WTC11 (cell line): ENCODE data around the gene TXNDC5. TPM values are rescaled to one million over a fixed set of nuclear protein-coding genes. Genes with fewer than 3 reads are reported as not detected.

ENCODE experiments used
- ATAC-seq: fragments of 200-7000 bp; cut with Tn5 transposase; 2 replicates; pipeline ENCODE4 v1.10.0; 2021; ENCODE audit warnings: mild to moderate bottlenecking, moderate library complexity
- CTCF ChIA-PET: fragments of 300-600 bp; sonication (Branson Sonifier 250); formaldehyde crosslinking; loops from one replicate; lab custom pipeline; 2021; ENCODE audit warnings: antibody characterized with exemption; lab: Charles Lee
- POLR2A ChIA-PET: fragments of 350-600 bp; sonication (Branson Sonifier 250); formaldehyde crosslinking; loops from one replicate; lab custom pipeline; 2021; ENCODE audit warnings: antibody characterized with exemption; lab: Charles Lee
- DNase-seq: peaks from one replicate; pipeline ENCODE4 v3.0.0; 2021; ENCODE audit warnings: low spot score
- H3K27ac Mint-ChIP-seq: 2 replicates; pipeline ENCODE4 v1.8.0; 2021; ENCODE audit warnings: mixed read lengths
- H3K27me3 Mint-ChIP-seq: 2 replicates; pipeline ENCODE4 v1.8.0; 2021; ENCODE audit warnings: low read depth, mild to moderate bottlenecking, moderate library complexity, mixed read lengths
- H3K36me3 Mint-ChIP-seq: 2 replicates; pipeline ENCODE4 v1.8.0; 2021; ENCODE audit warnings: mixed read lengths
- H3K4me1 Mint-ChIP-seq: 2 replicates; pipeline ENCODE4 v1.8.0; 2022; ENCODE audit warnings: mixed read lengths
- H3K4me3 Mint-ChIP-seq: 2 replicates; pipeline ENCODE4 v1.8.0; 2021; ENCODE audit warnings: mild to moderate bottlenecking, moderate library complexity, mixed read lengths
- H3K9me3 Mint-ChIP-seq: 2 replicates; pipeline ENCODE4 v1.8.0; 2021; ENCODE audit warnings: mixed read lengths
- AFF4 ChIP-seq: sonication (generic); formaldehyde crosslinking; IDR thresholded peaks from 2 replicates; pipeline ENCODE4 v1.8.1; 2023; ENCODE audit warnings: mild to moderate bottlenecking, missing genetic modification reagents, borderline replicate concordance
- CREB1 ChIP-seq: sonication (generic); formaldehyde crosslinking; IDR thresholded peaks from 2 replicates; pipeline ENCODE4 v1.8.0; 2023; ENCODE audit warnings: mild to moderate bottlenecking, missing genetic modification reagents
- E2F5 ChIP-seq: sonication (generic); formaldehyde crosslinking; IDR thresholded peaks from 2 replicates; pipeline ENCODE4 v1.8.1; 2022; ENCODE audit warnings: mild to moderate bottlenecking, moderate library complexity, missing genetic modification reagents
- ETV6 ChIP-seq: sonication (generic); formaldehyde crosslinking; IDR thresholded peaks from 2 replicates; pipeline ENCODE4 v1.8.1; 2022; ENCODE audit warnings: mild to moderate bottlenecking, missing genetic modification reagents
- FOXP1 ChIP-seq: sonication (generic); formaldehyde crosslinking; IDR thresholded peaks from 2 replicates; pipeline ENCODE4 v1.8.0; 2022; ENCODE audit warnings: missing genetic modification reagents, mild to moderate bottlenecking, moderate library complexity, borderline replicate concordance
- GTF2I ChIP-seq: fragments of 250-450 bp; sonication (Bioruptor Pico); conservative IDR thresholded peaks from 2 replicates; pipeline ENCODE4 v1.4.0; 2021; ENCODE audit warnings: mild to moderate bottlenecking
- HMGA2 ChIP-seq: fragments of 250-450 bp; sonication (Bioruptor Pico); IDR thresholded peaks from 2 replicates; pipeline ENCODE4 v1.4.0; 2021; ENCODE audit warnings: mild to moderate bottlenecking, moderate library complexity
- MAX ChIP-seq: sonication (generic); formaldehyde crosslinking; IDR thresholded peaks from 2 replicates; pipeline ENCODE4 v1.8.0; 2022; ENCODE audit warnings: mild to moderate bottlenecking, missing genetic modification reagents
- NFATC4 ChIP-seq: fragments of 250-450 bp; sonication (Bioruptor Pico); IDR thresholded peaks from 2 replicates; pipeline ENCODE4 v1.9.0; 2021; ENCODE audit warnings: mild to moderate bottlenecking
- NR1H2 ChIP-seq: sonication (generic); formaldehyde crosslinking; IDR thresholded peaks from 2 replicates; pipeline ENCODE4 v1.9.0; 2021; ENCODE audit warnings: mild to moderate bottlenecking, moderate library complexity, missing genetic modification reagents
- PRDM15 ChIP-seq: sonication (generic); formaldehyde crosslinking; IDR thresholded peaks from 2 replicates; pipeline ENCODE4 v1.8.0; 2022; ENCODE audit warnings: missing genetic modification reagents
- SMAD4 ChIP-seq: sonication (generic); formaldehyde crosslinking; IDR thresholded peaks from 2 replicates; pipeline ENCODE4 v1.8.0; 2022; ENCODE audit warnings: mild to moderate bottlenecking, missing genetic modification reagents
- SP1 ChIP-seq: sonication (generic); formaldehyde crosslinking; conservative IDR thresholded peaks from 2 replicates; pipeline ENCODE4 v1.8.1; 2022; ENCODE audit warnings: missing genetic modification reagents
- TEAD1 ChIP-seq: sonication (generic); formaldehyde crosslinking; IDR thresholded peaks from 2 replicates; pipeline ENCODE4 v1.8.0; 2022; ENCODE audit warnings: mild to moderate bottlenecking, missing genetic modification reagents
- TEAD4 ChIP-seq: sonication (generic); formaldehyde crosslinking; IDR thresholded peaks from 2 replicates; pipeline ENCODE4 v1.8.0; 2022; ENCODE audit warnings: mild to moderate bottlenecking, missing genetic modification reagents
- ZNF219 ChIP-seq: sonication (generic); formaldehyde crosslinking; IDR thresholded peaks from 2 replicates; pipeline ENCODE4 v1.8.0; 2023; ENCODE audit warnings: missing genetic modification reagents, mild to moderate bottlenecking, borderline replicate concordance
- ZSCAN18 ChIP-seq: fragments of 250-450 bp; sonication (Bioruptor Pico); IDR thresholded peaks from 2 replicates; pipeline ENCODE4 v2.1.2; 2022; ENCODE audit warnings: mild to moderate bottlenecking, moderate library complexity
- total RNA-seq: library from RNA; stranded (reverse); gene quantifications from 3 replicates; pipeline ENCODE4 v1.2.3, GENCODE V29; 2021
- TF ChIP-seq, protein P1 (sequence below): sonication (generic); formaldehyde crosslinking; IDR thresholded peaks from 2 replicates; pipeline ENCODE4 v1.8.1; 2023; ENCODE audit warnings: mild to moderate bottlenecking, moderate library complexity, missing genetic modification reagents
- TF ChIP-seq, protein P2 (sequence below): fragments of 250-450 bp; sonication (Bioruptor Pico); conservative IDR thresholded peaks from 2 replicates; pipeline ENCODE4 v1.9.0; 2021; ENCODE audit warnings: mild to moderate bottlenecking
- TF ChIP-seq, protein P3 (sequence below): fragments of 250-450 bp; sonication (Bioruptor Pico); IDR thresholded peaks from 2 replicates; pipeline ENCODE4 v1.9.0; 2021; ENCODE audit warnings: mild to moderate bottlenecking

The TXNDC5 gene
- total RNA-seq, 1 experiment from 2014 or later = 141 TPM

DNA sequence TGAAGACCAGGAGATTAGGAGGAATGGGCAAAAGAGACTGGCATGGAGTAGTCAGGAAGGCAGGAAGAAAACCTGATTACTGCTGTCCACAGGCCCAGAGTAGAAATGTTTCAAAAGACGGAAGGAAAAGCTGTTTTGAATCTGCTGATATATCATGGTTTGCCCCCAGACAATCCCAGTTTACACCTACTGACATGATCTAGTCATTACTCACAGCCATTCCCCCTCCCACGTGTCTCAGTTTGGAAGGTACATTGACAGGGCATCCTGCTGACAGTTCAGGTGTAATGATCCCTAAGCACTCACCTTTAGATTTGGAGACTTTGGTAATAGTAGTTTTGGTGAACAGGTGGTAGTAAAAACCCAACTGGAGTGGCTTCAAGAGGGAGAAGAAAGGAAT, 9.8 kb upstream of the TXNDC5 start:
- Mint-ChIP-seq H3K4me3 (no peak overlapping the region), H3K27ac (no peak overlapping the region), H3K27me3 (no peaks in the 10 kb centered on the region), H3K4me1 (no peaks in the 10 kb centered on the region), H3K9me3 (peaks cover 15% of the 10 kb centered on the region), H3K36me3 (peaks cover 10% of the 10 kb centered on the region)
- TF ChIP-seq, protein P1, sequence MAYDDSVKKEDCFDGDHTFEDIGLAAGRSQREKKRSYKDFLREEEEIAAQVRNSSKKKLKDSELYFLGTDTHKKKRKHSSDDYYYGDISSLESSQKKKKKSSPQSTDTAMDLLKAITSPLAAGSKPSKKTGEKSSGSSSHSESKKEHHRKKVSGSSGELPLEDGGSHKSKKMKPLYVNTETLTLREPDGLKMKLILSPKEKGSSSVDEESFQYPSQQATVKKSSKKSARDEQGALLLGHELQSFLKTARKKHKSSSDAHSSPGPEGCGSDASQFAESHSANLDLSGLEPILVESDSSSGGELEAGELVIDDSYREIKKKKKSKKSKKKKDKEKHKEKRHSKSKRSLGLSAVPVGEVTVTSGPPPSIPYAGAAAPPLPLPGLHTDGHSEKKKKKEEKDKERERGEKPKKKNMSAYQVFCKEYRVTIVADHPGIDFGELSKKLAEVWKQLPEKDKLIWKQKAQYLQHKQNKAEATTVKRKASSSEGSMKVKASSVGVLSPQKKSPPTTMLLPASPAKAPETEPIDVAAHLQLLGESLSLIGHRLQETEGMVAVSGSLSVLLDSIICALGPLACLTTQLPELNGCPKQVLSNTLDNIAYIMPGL = no peak
- no peak for TF ChIP-seq NFATC4 (CRISPR knock-in tag)
- TF ChIP-seq, protein P2, sequence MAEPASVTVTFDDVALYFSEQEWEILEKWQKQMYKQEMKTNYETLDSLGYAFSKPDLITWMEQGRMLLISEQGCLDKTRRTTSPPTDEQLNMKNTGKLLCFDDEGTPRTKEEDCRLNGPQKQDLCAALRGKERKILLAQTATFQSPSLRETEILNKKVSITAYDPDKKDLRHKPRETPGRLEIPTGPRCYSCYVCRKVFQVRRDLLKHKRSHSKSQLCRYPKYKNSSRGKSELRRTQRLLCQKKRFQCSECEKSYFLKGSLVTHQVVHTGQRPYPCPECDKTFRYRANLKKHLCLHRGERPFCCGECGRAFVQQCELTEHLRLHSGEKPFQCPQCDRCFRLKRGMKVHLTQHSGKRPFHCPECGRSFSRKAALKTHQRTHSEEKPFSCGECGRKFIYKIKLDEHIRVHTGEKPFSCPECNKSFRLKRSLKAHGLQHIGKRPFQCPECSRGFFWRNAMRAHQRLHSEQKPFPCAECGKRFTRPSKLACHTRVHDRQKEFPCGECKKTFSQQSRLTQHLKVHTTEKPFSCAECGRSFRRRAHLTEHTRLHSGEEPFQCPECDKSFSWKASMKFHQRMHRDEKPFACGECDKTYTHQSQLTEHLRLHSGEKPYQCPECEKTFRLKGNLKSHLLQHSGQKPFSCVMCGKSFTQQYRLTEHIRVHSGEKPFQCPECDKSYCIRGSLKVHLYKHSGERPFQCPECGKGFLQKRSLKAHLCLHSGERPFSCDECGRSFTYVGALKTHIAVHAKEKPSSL (CRISPR knock-in tag) = no peak
- TF ChIP-seq FOXP1 = no peak
- TF ChIP-seq, protein P3, sequence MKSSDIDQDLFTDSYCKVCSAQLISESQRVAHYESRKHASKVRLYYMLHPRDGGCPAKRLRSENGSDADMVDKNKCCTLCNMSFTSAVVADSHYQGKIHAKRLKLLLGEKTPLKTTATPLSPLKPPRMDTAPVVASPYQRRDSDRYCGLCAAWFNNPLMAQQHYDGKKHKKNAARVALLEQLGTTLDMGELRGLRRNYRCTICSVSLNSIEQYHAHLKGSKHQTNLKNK = no peak
- no peak for TF ChIP-seq MAX (CRISPR knock-in tag)
- TF ChIP-seq ZNF219 (CRISPR knock-in tag) = no peak
- TF ChIP-seq E2F5 (CRISPR knock-in tag) = no peak
- TF ChIP-seq ZSCAN18 (CRISPR knock-in tag) = no peak
- no peak for TF ChIP-seq AFF4 (CRISPR knock-in tag)
- no peak for TF ChIP-seq TEAD1 (CRISPR knock-in tag)
- TF ChIP-seq HMGA2 (CRISPR knock-in tag) = no peak
- no peak for TF ChIP-seq TEAD4 (CRISPR knock-in tag)
- no peak for TF ChIP-seq SP1 (CRISPR knock-in tag)
- no peak for TF ChIP-seq ETV6 (CRISPR knock-in tag)
- TF ChIP-seq NR1H2 (CRISPR knock-in tag) = no peak
- TF ChIP-seq SMAD4 (CRISPR knock-in tag) = no peak
- no peak for TF ChIP-seq PRDM15 (CRISPR knock-in tag)
- no peak for TF ChIP-seq GTF2I
- no peak for TF ChIP-seq CREB1 (CRISPR knock-in tag)
- ChIA-PET CTCF (no interaction called here), POLR2A (no interaction called here)
- ATAC-seq (no peak), DNase-seq (no peak)
